Ovary (tissue), 9 donors: ENCODE data around the gene HAND1. TPM values are rescaled to one million over a fixed set of nuclear protein-coding genes. Genes with fewer than 3 reads are reported as not detected.

Source experiments
- DNase-seq, 5 donors: peaks; one replicate each; pipeline ENCODE4 v3.0.0-alpha.2; 2019 to 2020
- H3K27ac ChIP-seq, 2 donors: fragments of 200-600 bp; one replicate each; pipeline versions ENCODE4 v1.5.1 to v1.8.0; 2019 to 2022
- H3K27me3 ChIP-seq: fragments of 200-600 bp; one replicate; pipeline ENCODE4 v1.8.0; 2022
- H3K36me3 ChIP-seq: fragments of 200-600 bp; sonication (generic); one replicate; pipeline ENCODE4 v1.5.1; 2019
- H3K4me1 ChIP-seq: one replicate; pipeline ENCODE4 v1.8.1; 2013; ENCODE audit warnings: mild to moderate bottlenecking, moderate library complexity; ENCODE audit not compliant: insufficient read depth
- H3K4me3 ChIP-seq: fragments of 200-600 bp; sonication (generic); one replicate; pipeline ENCODE4 v1.5.1; 2017
- H3K9me3 ChIP-seq, 2 donors: fragments of 200-600 bp in 1 of 2; sonication (generic) in 1 of 2; one replicate each; pipeline versions ENCODE4 v1.5.1 to v1.8.1; 2013 to 2019; ENCODE audit warnings: mild to moderate bottlenecking in 1 of 2, moderate library complexity in 1 of 2
- CTCF ChIP-seq, 3 donors: fragments of 450-650 bp in 2 of 3; fragments of 200-600 bp in 1 of 3; IDR thresholded peaks; one replicate each; pipeline versions ENCODE4 v1.5.1 to v1.8.0; 2016 to 2022; ENCODE audit warnings: antibody characterized with exemption in 3 of 3, mild to moderate bottlenecking in 1 of 3
- EP300 ChIP-seq: sonication (generic); formaldehyde crosslinking; IDR thresholded peaks from one replicate; pipeline ENCODE4 v1.6.1; 2017; ENCODE audit warnings: antibody characterized with exemption
- POLR2A ChIP-seq: fragments of 450-650 bp; IDR thresholded peaks from one replicate; pipeline ENCODE4 v1.6.1; 2017; ENCODE audit warnings: antibody characterized with exemption, mild to moderate bottlenecking, moderate library complexity
- WGBS, 3 donors: extraction: QIAGEN DNeasy Blood & Tissue Kit in 1 of 3; methylation state at CpG; one replicate each; pipeline versions ENCODE4 v1.1.5 to v1.1.7; 2013 to 2017; 5-methylcytosine and 5-hydroxymethylcytosine counted together
- intact Hi-C, 4 donors: fragments of 100-400 bp; cut with DNase I; formaldehyde crosslinking; loops; one replicate each; pipeline versions ENCODE4 v1.11.0 to v1.15.1; 2022 to 2023
- polyA plus RNA-seq, 2 donors: library from polyadenylated mRNA; stranded (reverse); fragments of 200-250 nt in 1 of 2; fragments of 350-450 nt in 1 of 2; fragmentation: Illumina TruSeq in 1 of 2; extraction: RNeasy Lipid Tissue Mini Kit (QIAGEN cat#74804) in 1 of 2; gene quantifications; one replicate each; pipeline ENCODE4 v1.2.3, GENCODE V29; 2013 to 2014
- total RNA-seq, 7 donors: library from RNA; depleted of rRNA in 2 of 7; stranded (reverse); fragments of >200 nt in 2 of 7; fragmentation: NEBNext Ultra II Directional in 3 of 7; extraction: Animal tissue kit (Norgen Biotek cat#: 25700) in 3 of 7; gene quantifications; one replicate each; pipeline versions ENCODE4 v1.1.0 to v1.2.4, GENCODE V29; 2016 to 2023
- donor health status: DM: no; HTN: no; CAD: no; lungs with moderate emphysema.
- donor health status: DM: no; HTN: no; CAD: no.
- donor health status: Bipolar disorder and iron deficiency.
- donor health status: DM: yes; HTN: yes; CAD: no.
- donor health status: DM: no; HTN: no; CAD: no.
- donor health status: DM: yes; HTN: yes; CAD: no.

Gene HAND1
- total and polyA plus RNA-seq, 9 donors, result not detected

- Histone ChIP-seq H3K4me1 (no peaks in the 10 kb centered on the region), H3K9me3 (no peaks in the 10 kb centered on the region), H3K27ac (no peak overlapping the region), H3K36me3 (no peaks in the 10 kb centered on the region), H3K4me3 (no peak overlapping the region), H3K27me3 (peaks cover 16% of the 10 kb centered on the region)
- DNase-seq, result no peak
- intact Hi-C loops, result no loop called here
- TF ChIP-seq POLR2A (no peak), EP300 (no peak), CTCF (IDR thresholded peaks at IDR 0.05) (no peak)
- 8 to 12% (median 11%) methylated on average over 2 of the region's 2 CpGs for WGBS, 3 donors
Observed at GRCh38 chr5:154485096-154485491, 7.1 kb upstream of the HAND1 start.

- 8 to 10% (median 9%) methylated on average over 15 of the region's 15 CpGs for WGBS, 3 donors
- DNase-seq, result no peak
- no peak overlapping the region for H3K27ac ChIP-seq
- intact Hi-C loops, result no loop called here
- H3K4me1 ChIP-seq, result no peaks in the 10 kb centered on the region
- H3K27me3 ChIP-seq, result peaks cover 22% of the 10 kb centered on the region
- H3K4me3 ChIP-seq, result no peak overlapping the region
- TF ChIP-seq POLR2A (no peak), CTCF (IDR thresholded peaks at IDR 0.05) (no peak), EP300 (no peak)
- H3K36me3 ChIP-seq, result no peaks in the 10 kb centered on the region
- H3K9me3 ChIP-seq, result no peaks in the 10 kb centered on the region
Observed at GRCh38 chr5:154484393-154485095, 6.5 kb upstream of the HAND1 start.

GRCh38 chr5:154483654-154484392 is 5.8 kb upstream of the HAND1 start:
- H3K27me3 ChIP-seq, result peaks cover 23% of the 10 kb centered on the region
- H3K27ac ChIP-seq, result no peak overlapping the region
- H3K4me1 ChIP-seq, result no peaks in the 10 kb centered on the region
- no peak for TF ChIP-seq EP300
- no peak for TF ChIP-seq CTCF (IDR thresholded peaks at IDR 0.05)
- H3K4me3 ChIP-seq, result no peak overlapping the region
- no peaks in the 10 kb centered on the region for H3K9me3 ChIP-seq
- WGBS, 3 donors, result 7 to 8% (median 7%) methylated on average over 34 of the region's 34 CpGs
- intact Hi-C loops, result no loop called here
- no peaks in the 10 kb centered on the region for H3K36me3 ChIP-seq
- no peak for DNase-seq

GRCh38 chr5:154482528-154483449 is 4.8 kb upstream of the HAND1 start:
- Histone ChIP-seq H3K36me3 (no peaks in the 10 kb centered on the region), H3K27me3 (peaks cover 25% of the 10 kb centered on the region), H3K27ac (no peak overlapping the region), H3K4me3 (no peak overlapping the region), H3K4me1 (peaks cover 2% of the 10 kb centered on the region), H3K9me3 (no peaks in the 10 kb centered on the region)
- intact Hi-C loops, result no loop called here
- WGBS, 3 donors, result 5% methylated on average over 49 of the region's 49 CpGs
- no peak for DNase-seq
- TF ChIP-seq EP300, result no peak
